Measurements from ENCODE around the gene KRTAP10-4.
"Not testable (repeated sequence)": the region's sequence is repeated elsewhere in the genome, so short reads cannot be mapped to it uniquely, and the experiment has no call there.

KRTAP10-4 gene

GRCh38 chr21:44601596-44602462 is 28.3 kb downstream of the KRTAP10-4 start:
- no peak for DNase-seq (ENCODE audit: low read depth)
- no peak overlapping the region for H3K4me3 ChIP-seq (ENCODE audit: low read length)
- TF ChIP-seq CTCF (conservative IDR thresholded peaks at IDR 0.05; ENCODE audit: low read length) = no peak

- DNase-seq (ENCODE audit: low read depth) = no peak
- H3K4me3 ChIP-seq (ENCODE audit: low read length) = no peak overlapping the region
These were observed 28.9 kb downstream of the KRTAP10-4 start for GRCh38 chr21:44602463-44602850.

GRCh38 chr21:44603109-44603875 is 29.8 kb downstream of the KRTAP10-4 start:
- no peak for DNase-seq (ENCODE audit: low read depth)
- H3K4me3 ChIP-seq (ENCODE audit: low read length) = no peak overlapping the region
- no peak for TF ChIP-seq CTCF (conservative IDR thresholded peaks at IDR 0.05; ENCODE audit: low read length)

More at GRCh38 chr21:44602463-44602850, 28.9 kb downstream of the KRTAP10-4 start:
- no peak for TF ChIP-seq CTCF (conservative IDR thresholded peaks at IDR 0.05; ENCODE audit: low read length)

- no peak for TF ChIP-seq CTCF (conservative IDR thresholded peaks at IDR 0.05; ENCODE audit: low read length)
- H3K4me3 ChIP-seq (ENCODE audit: low read length) = no peak overlapping the region
- DNase-seq (ENCODE audit: low read depth) = no peak
These were observed 30.4 kb downstream of the KRTAP10-4 start for GRCh38 chr21:44603911-44604310.

- no peak overlapping the region for H3K4me3 ChIP-seq (ENCODE audit: low read length)
- TF ChIP-seq CTCF (conservative IDR thresholded peaks at IDR 0.05; ENCODE audit: low read length) = no peak
- DNase-seq (ENCODE audit: low read depth) = no peak
These were observed 33.0 kb downstream of the KRTAP10-4 start for GRCh38 chr21:44606495-44606894.

- TF ChIP-seq CTCF (conservative IDR thresholded peaks at IDR 0.05; ENCODE audit: low read length) = no peak
- DNase-seq (ENCODE audit: low read depth) = no peak
- H3K4me3 ChIP-seq (ENCODE audit: low read length) = no peak overlapping the region
These were observed 35.7 kb downstream of the KRTAP10-4 start for GRCh38 chr21:44609193-44609592.

GRCh38 chr21:44610157-44610843 is 36.8 kb downstream of the KRTAP10-4 start:
- not testable (repeated sequence) for H3K4me3 ChIP-seq (ENCODE audit: low read length); DNase-seq (ENCODE audit: low read depth)

Data from AG10803 (cell line).